Erythroblast (primary cell): ENCODE measurements around the gene METTL14.
A peak's percentile ranks its signal among the peaks of the same experiment; 100 is the strongest.
"Not testable (repeated sequence)": the region's sequence is repeated elsewhere in the genome, so short reads cannot be mapped to it uniquely, and the experiment has no call there.

Experiments used
- DNase-seq, 2 experiments: peaks; one replicate each; lab custom pipeline; 2025; lab: John Stamatoyannopoulos, UW
- GATA1 ChIP-seq: IDR thresholded peaks from 2 replicates; pipeline ENCODE4 v1.6.1; 2011; ENCODE audit warnings: low read depth, mild to moderate bottlenecking, control low read depth, low read length, moderate library complexity
- POLR2A ChIP-seq: IDR thresholded peaks from 2 replicates; pipeline ENCODE4 v1.6.1; 2011; ENCODE audit warnings: mild to moderate bottlenecking, low read length

The METTL14 gene

GRCh38 chr4:118684873-118685811 is at the start of gene METTL14:
TSS of gene METTL14 (plus strand) at chr4:118685392. CDS start at chr4:118685535, 143 bp downstream.
- peak; percentile 93 for DNase-seq
- TF ChIP-seq GATA1, result no peak
- TF ChIP-seq POLR2A, result peak; percentile 86

GRCh38 chr4:118636126-118636525 is 49.1 kb upstream of the METTL14 start:
- DNase-seq, result not testable (repeated sequence)

- DNase-seq, result peak; percentile 5 to 38
These were observed 20.5 kb upstream of the METTL14 start for GRCh38 chr4:118664665-118665064.

- DNase-seq, result peak; percentile 64 to 71
These were observed 16.0 kb upstream of the METTL14 start for GRCh38 chr4:118669220-118669619.

- DNase-seq, result not testable (repeated sequence)
These were observed 14.2 kb upstream of the METTL14 start for GRCh38 chr4:118670968-118671367.

GRCh38 chr4:118676128-118676527 is 9.1 kb upstream of the METTL14 start:
- no peak for DNase-seq

GRCh38 chr4:118680808-118681207 is 4.4 kb upstream of the METTL14 start:
- no peak for TF ChIP-seq GATA1
- no peak for TF ChIP-seq POLR2A
- peak; percentile 19 to 33 for DNase-seq

More at GRCh38 chr4:118676128-118676527, 9.1 kb upstream of the METTL14 start:
- no peak for TF ChIP-seq POLR2A
- no peak for TF ChIP-seq GATA1

- DNase-seq, result peak; percentile 9 to 16
- TF ChIP-seq POLR2A, result no peak
- no peak for TF ChIP-seq GATA1
These were observed 2.3 kb upstream of the METTL14 start for GRCh38 chr4:118682928-118683327.

- no peak for DNase-seq
- TF ChIP-seq POLR2A, result no peak
- no peak for TF ChIP-seq GATA1
These were observed 1.7 kb upstream of the METTL14 start for GRCh38 chr4:118683513-118683912.

GRCh38 chr4:118703118-118703517 is 17.9 kb downstream of the METTL14 start:
- TF ChIP-seq POLR2A (no peak), GATA1 (no peak)
- no peak for DNase-seq

GRCh38 chr4:118711052-118711451 is 25.9 kb downstream of the METTL14 start:
- TF ChIP-seq GATA1 (no peak), POLR2A (no peak)
- no peak for DNase-seq

GRCh38 chr4:118712872-118713271 is 27.7 kb downstream of the METTL14 start:
- DNase-seq, result no peak

GRCh38 chr4:118714682-118715081 is 29.5 kb downstream of the METTL14 start:
- TF ChIP-seq GATA1, result no peak
- no peak for TF ChIP-seq POLR2A
- DNase-seq, result no peak

More at GRCh38 chr4:118712872-118713271, 27.7 kb downstream of the METTL14 start:
- TF ChIP-seq POLR2A, result no peak
- no peak for TF ChIP-seq GATA1

- TF ChIP-seq POLR2A (no peak), GATA1 (no peak)
- no peak for DNase-seq
These were observed 31.1 kb downstream of the METTL14 start for GRCh38 chr4:118716304-118716703.

- TF ChIP-seq GATA1 (no peak), POLR2A (no peak)
- no peak for DNase-seq
These were observed 33.4 kb downstream of the METTL14 start for GRCh38 chr4:118718511-118719170.
